ENCODE measurements around the gene PROC.

DNA sequence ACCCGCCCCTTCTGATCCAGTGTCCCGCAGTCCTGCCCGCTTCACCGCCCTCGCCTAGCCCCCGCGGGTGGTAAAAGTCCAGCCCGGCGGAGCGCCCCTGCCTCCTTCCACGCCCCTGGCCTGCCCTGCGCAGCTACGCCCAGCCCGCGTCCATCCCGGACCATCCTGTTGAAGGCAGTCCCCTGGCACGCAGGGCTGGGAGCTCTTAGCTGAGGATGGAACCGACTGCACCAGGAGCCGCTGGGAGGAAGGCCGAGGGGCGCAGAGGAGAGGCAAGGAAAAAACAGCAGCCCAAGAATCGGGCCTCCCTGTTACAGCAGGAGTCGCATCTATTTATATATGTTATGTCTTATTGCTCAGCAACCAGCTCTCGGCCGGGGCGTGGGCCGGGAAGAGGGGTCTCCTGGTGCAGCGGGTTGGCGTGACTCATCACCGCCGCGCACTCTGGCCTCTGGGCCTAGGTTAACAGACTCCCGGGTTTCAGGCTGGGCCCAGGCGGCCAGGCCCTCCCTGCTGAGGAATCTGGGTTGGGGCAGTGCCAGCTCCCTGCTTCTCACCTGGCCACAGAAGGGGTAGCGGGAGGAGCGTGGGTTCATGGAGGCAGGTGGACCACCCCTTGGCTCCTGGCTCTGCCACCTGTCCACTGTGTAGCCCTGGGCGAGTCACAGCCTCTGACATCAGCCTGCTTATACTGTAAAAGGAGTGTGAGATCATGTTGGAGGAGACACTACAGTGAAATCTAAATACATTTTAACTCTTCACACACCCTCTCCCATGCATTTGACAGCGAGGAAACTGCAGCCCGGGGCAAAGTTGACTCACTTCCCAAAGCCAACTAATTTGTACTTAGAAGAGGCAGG, 17.1 kb upstream of the PROC start:
- TF ChIP-seq POLR2AphosphoS5 (IDR thresholded peaks at IDR 0.05; ENCODE audit: borderline replicate concordance, low read depth, low read length) (no peak), EZH2 (IDR thresholded peaks at IDR 0.05) (no peak)
